Uterus (tissue), 4 donors: Measurements from ENCODE around the gene CEP350. TPM values are rescaled to one million over a fixed set of nuclear protein-coding genes. Genes with fewer than 3 reads are reported as not detected.

Experiments
- DNase-seq, 2 donors: peaks; one replicate each; pipeline ENCODE4 v3.0.0-alpha.2; 2019 to 2020
- H3K27ac ChIP-seq, 2 donors: fragments of 200-600 bp; sonication (generic); 1 replicate in 1 of 2; 2 replicates in 1 of 2; pipeline ENCODE4 v1.5.1; 2016 to 2018
- H3K27me3 ChIP-seq, 2 donors: fragments of 200-600 bp; sonication (generic); one replicate each; pipeline ENCODE4 v1.5.1; 2018 to 2019; ENCODE audit warnings: control low read depth in 1 of 2
- H3K36me3 ChIP-seq, 2 donors: fragments of 200-600 bp; sonication (generic); one replicate each; pipeline ENCODE4 v1.5.1; 2019; ENCODE audit warnings: control low read depth in 1 of 2
- H3K4me1 ChIP-seq, 2 donors: fragments of 200-600 bp; sonication (generic); one replicate each; pipeline ENCODE4 v1.5.1; 2018 to 2019; ENCODE audit warnings: control low read depth in 1 of 2
- H3K4me3 ChIP-seq, 2 donors: fragments of 200-600 bp; sonication (generic); 1 replicate in 1 of 2; 2 replicates in 1 of 2; pipeline ENCODE4 v1.5.1; 2018 to 2019; ENCODE audit warnings: mild to moderate bottlenecking in 1 of 2
- H3K9me3 ChIP-seq, 2 donors: fragments of 200-600 bp; sonication (generic); one replicate each; pipeline ENCODE4 v1.5.1; 2019; ENCODE audit warnings: control low read depth in 1 of 2
- CTCF ChIP-seq, 4 experiments: fragments of 200-600 bp in 2 of 4; fragments of 450-650 bp in 2 of 4; sonication (generic) in 2 of 4; IDR thresholded peaks; one replicate each; pipeline ENCODE4 v1.5.1; 2016 to 2019; ENCODE audit warnings: antibody characterized with exemption in 4 of 4, mild to moderate bottlenecking in 2 of 4, moderate library complexity in 1 of 4
- POLR2A ChIP-seq, 2 donors: fragments of 450-650 bp; IDR thresholded peaks; one replicate each; pipeline ENCODE4 v1.6.1; 2016; ENCODE audit warnings: antibody characterized with exemption in 2 of 2, mild to moderate bottlenecking in 1 of 2, moderate library complexity in 1 of 2
- intact Hi-C: fragments of 100-400 bp; cut with DNase I; formaldehyde crosslinking; loops from one replicate; pipeline ENCODE4 v1.15.1; 2023; ENCODE audit warnings: low total_unique reads
- total RNA-seq, 4 donors: library from RNA; depleted of rRNA in 3 of 4; stranded (reverse); fragments of >200 nt in 3 of 4; gene quantifications; one replicate each; pipeline versions ENCODE4 v1.1.0 to v1.2.4, GENCODE V29; 2014 to 2023
- donor health status: DM: yes; HTN: yes; CAD: no.

CEP350 gene
- total RNA-seq, 4 donors from 2014 or later = 28.5 to 97.3 (median 82.7) TPM

GRCh38 chr1:179921981-179922872, 32.4 kb upstream of the CEP350 start:
- no peak for DNase-seq
- Histone ChIP-seq H3K4me3 (no peak overlapping the region), H3K36me3 (no peaks in the 10 kb centered on the region), H3K4me1 (no peaks in the 10 kb centered on the region), H3K9me3 (no peaks in the 10 kb centered on the region), H3K27me3 (no peaks in the 10 kb centered on the region), H3K27ac (no peak overlapping the region)
- TF ChIP-seq POLR2A (IDR thresholded peaks at IDR 0.05) = no peak
- no peak for TF ChIP-seq CTCF (IDR thresholded peaks at IDR 0.05)
- intact Hi-C loops = no loop called here

DNA sequence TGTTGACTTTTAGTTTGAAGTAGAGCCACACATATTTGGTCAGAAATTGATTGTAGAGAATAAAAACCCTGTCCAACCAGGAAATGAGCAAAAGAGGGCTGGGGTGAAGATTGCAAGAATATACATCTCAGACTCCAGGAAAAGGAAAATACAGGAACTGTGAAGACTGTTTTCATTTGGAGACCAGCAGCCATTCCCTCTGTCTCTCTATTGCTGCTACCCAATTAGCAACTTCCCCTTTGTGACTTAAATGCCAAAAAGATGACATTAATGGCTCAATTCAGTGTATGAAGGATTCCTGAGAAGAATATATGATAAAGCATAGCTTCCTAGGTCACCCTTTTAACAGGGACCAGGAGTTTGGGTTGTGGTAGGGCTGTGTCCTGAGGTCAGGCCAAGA, 31.6 kb upstream of the CEP350 start:
- TF ChIP-seq CTCF (IDR thresholded peaks at IDR 0.05) = no peak
- TF ChIP-seq POLR2A (IDR thresholded peaks at IDR 0.05) = no peak

DNA sequence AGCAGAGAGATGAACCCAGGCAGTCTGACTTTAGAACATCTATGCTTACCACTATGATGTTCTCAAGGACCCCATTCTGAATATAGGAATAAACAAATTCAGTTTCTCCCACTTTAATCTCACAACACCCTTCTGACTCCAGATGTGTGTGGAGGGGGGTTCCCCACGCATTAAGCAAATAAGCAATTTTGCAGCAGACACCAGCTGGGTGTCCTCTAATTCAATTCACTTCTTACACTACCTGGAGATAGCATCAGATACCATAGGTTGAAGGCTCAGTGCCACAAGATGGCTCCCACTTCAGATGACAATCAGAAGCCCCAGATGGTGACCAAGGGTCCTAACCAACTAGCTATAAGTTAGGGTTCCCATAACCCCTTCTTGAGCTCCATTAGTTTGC, 30.3 kb upstream of the CEP350 start:
- no peaks in the 10 kb centered on the region for H3K4me1 ChIP-seq
- no peak overlapping the region for H3K27ac ChIP-seq
- intact Hi-C loops = no loop called here
- H3K36me3 ChIP-seq = no peaks in the 10 kb centered on the region
- DNase-seq = no peak
- no peaks in the 10 kb centered on the region for H3K9me3 ChIP-seq
- no peak overlapping the region for H3K4me3 ChIP-seq
- no peak for TF ChIP-seq POLR2A (IDR thresholded peaks at IDR 0.05)
- no peaks in the 10 kb centered on the region for H3K27me3 ChIP-seq

More for the DNA sequence above, 31.6 kb upstream of the CEP350 start:
- DNase-seq = no peak
- Histone ChIP-seq H3K4me1 (no peaks in the 10 kb centered on the region), H3K4me3 (no peak overlapping the region), H3K27me3 (no peaks in the 10 kb centered on the region), H3K27ac (no peak overlapping the region), H3K36me3 (no peaks in the 10 kb centered on the region), H3K9me3 (no peaks in the 10 kb centered on the region)
- intact Hi-C loops = no loop called here

DNA sequence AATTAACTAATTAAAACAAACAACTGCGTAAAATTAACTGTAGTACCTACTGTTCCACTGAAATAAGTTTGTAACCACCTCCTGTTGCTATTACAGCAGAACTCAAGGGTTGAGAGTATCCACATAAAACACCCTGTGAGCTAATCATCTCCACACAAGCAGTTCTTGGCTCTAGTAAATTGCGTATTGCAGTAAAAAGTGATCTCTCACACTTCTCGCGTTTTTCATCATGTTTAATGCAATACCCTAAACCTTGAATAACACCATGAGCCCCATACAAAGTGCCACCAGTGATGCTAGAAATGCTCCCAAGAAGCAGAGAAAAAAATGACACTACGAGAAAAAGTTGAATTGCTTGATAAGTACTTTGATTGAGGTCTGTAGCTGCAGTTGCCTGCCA, 29.3 kb upstream of the CEP350 start:
- no peak for TF ChIP-seq POLR2A (IDR thresholded peaks at IDR 0.05)
- TF ChIP-seq CTCF (IDR thresholded peaks at IDR 0.05) = no peak
- no peak overlapping the region for H3K4me3 ChIP-seq
- intact Hi-C loops = no loop called here

DNA sequence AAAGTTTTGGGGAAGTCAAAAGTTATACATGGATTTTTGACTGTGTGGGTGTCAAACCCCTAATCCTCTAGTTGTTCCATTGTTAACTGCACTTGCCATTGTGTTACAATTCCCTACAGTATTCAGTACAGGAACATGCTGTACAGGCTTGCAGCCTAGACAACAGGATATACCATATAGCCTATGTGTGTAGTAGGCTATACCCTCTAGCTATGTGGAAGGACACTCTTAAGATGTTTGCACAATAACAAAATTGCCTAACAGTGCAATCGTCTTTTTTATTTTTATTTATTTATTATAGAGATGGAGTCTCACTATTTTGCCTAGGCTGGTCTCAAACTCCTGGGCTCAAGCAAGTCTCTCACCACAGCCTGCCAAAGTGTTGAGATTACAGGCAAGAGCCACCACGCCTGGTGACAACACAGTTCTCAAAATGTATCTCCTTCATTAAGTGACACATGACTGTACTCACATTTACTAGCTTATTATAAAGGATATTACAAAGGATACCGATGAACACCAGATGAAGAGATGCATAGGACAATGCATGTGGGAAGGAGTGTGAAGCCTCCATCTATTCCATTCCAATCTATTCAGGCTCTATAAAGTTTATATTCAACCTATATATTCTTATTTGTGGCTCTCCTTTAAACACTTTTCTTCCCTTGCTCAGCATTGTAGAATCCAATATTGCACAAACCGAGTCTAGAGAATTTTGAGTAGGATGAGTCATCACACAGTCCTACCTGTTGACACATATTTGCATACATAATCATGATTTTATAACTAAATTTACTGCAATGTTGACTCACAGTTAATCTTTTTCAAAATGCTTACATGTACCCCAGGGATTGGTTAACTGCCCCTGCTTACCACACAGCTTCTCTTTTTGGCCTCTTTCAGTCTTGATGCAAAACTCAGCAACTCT, 28.4 kb upstream of the CEP350 start:
- no peaks in the 10 kb centered on the region for H3K4me1 ChIP-seq
- H3K27ac ChIP-seq = no peak overlapping the region
- no peak for DNase-seq
- no peaks in the 10 kb centered on the region for H3K9me3 ChIP-seq
- intact Hi-C loops = no loop called here
- TF ChIP-seq POLR2A (IDR thresholded peaks at IDR 0.05) = no peak
- no peak for TF ChIP-seq CTCF (IDR thresholded peaks at IDR 0.05)
- H3K36me3 ChIP-seq = no peaks in the 10 kb centered on the region
- H3K27me3 ChIP-seq = no peaks in the 10 kb centered on the region
- no peak overlapping the region for H3K4me3 ChIP-seq

More for the DNA sequence above, 29.3 kb upstream of the CEP350 start:
- Histone ChIP-seq H3K9me3 (no peaks in the 10 kb centered on the region), H3K36me3 (no peaks in the 10 kb centered on the region), H3K4me1 (no peaks in the 10 kb centered on the region), H3K27me3 (no peaks in the 10 kb centered on the region), H3K27ac (no peak overlapping the region)
- no peak for DNase-seq
